ENCODE results near the gene PSME2.

Gene PSME2

DNA sequence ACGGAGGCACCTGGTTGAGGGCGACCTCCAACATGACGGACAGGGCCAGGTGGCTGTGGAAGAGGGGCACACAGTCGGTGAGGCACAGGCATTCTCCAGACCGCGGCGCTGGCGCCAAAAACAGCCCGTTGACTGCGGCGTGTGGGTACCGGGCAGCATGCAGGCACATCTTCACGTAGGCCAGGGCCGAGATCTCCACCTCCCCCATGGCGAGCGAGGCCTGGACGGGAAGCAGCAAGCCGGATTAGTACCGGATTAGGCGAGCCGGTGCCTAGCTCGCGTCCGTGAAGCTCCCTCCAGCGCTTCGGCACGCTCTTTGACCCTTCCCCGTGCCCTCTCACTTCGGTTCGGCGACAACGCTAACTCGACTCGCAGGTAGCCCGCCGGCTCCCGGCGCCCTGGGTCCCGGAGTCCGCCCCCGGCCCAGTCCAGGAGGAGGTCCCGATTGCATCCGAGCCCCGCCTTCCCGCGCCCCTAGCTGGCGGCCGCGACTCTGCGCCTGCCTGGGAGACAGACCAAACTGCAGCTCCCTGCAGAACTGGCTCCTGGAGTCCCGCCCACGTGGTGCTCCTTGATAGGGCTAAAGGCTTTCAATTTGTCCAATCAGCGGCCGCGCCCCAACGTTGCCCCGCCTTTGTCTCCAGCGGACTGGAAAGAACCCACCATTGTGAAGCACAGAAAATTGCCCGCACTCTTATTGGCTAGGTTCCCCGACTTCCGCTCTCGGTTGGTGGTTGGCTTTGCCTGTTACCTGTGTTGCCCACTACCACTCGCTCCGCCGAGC lies 5.1 kb downstream of the PSME2 start, which contains the start of gene EMC9 (continued):
- TF ChIP-seq, protein P1, sequence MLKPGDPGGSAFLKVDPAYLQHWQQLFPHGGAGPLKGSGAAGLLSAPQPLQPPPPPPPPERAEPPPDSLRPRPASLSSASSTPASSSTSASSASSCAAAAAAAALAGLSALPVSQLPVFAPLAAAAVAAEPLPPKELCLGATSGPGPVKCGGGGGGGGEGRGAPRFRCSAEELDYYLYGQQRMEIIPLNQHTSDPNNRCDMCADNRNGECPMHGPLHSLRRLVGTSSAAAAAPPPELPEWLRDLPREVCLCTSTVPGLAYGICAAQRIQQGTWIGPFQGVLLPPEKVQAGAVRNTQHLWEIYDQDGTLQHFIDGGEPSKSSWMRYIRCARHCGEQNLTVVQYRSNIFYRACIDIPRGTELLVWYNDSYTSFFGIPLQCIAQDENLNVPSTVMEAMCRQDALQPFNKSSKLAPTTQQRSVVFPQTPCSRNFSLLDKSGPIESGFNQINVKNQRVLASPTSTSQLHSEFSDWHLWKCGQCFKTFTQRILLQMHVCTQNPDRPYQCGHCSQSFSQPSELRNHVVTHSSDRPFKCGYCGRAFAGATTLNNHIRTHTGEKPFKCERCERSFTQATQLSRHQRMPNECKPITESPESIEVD (tag by site-specific recombination; IDR thresholded peaks at IDR 0.05): no peak
- TF ChIP-seq ZNF114 (tag by site-specific recombination; IDR thresholded peaks at IDR 0.05) (no peak), YY1 (tag by site-specific recombination; IDR thresholded peaks at IDR 0.05) (peak; percentile 65; the same call in 1 of the 2 replicates), ZSCAN16 (tag by site-specific recombination; IDR thresholded peaks at IDR 0.05) (no peak), KLF1 (tag by site-specific recombination; IDR thresholded peaks at IDR 0.05) (no peak; the same call in 1 of the 2 replicates), ZNF391 (tag by site-specific recombination; IDR thresholded peaks at IDR 0.05; ENCODE audit: borderline replicate concordance, low read depth) (peak; percentile 92; the same call in 1 of the 2 replicates), ZNF133 (tag by site-specific recombination; IDR thresholded peaks at IDR 0.05) (no peak), ZNF530 (tag by site-specific recombination; IDR thresholded peaks at IDR 0.05; ENCODE audit: low read depth) (no peak), ZNF549 (tag by site-specific recombination; IDR thresholded peaks at IDR 0.05) (no peak), ZNF266 (tag by site-specific recombination; IDR thresholded peaks at IDR 0.05; ENCODE audit: low read depth) (no peak), ZNF350 (tag by site-specific recombination; IDR thresholded peaks at IDR 0.05) (no peak), ZBTB17 (tag by site-specific recombination; IDR thresholded peaks at IDR 0.05) (peak; percentile 99), ZNF394 (tag by site-specific recombination; IDR thresholded peaks at IDR 0.05; ENCODE audit: borderline replicate concordance) (peak; percentile 51; the same call in 1 of the 2 replicates), ZNF626 (tag by site-specific recombination; IDR thresholded peaks at IDR 0.05) (no peak), ZNF600 (tag by site-specific recombination; IDR thresholded peaks at IDR 0.05) (peak; percentile 84), HOXA7 (CRISPR knock-in tag; IDR thresholded peaks at IDR 0.05; ENCODE audit: borderline replicate concordance) (no peak), ZBTB21 (tag by site-specific recombination; IDR thresholded peaks at IDR 0.05) (no peak), ZNF843 (tag by site-specific recombination; IDR thresholded peaks at IDR 0.05) (0 out of 2 replicates have a peak, but pooled peaks have one; percentile 70), MZF1 (tag by site-specific recombination; IDR thresholded peaks at IDR 0.05; ENCODE audit: borderline replicate concordance) (no peak), ZNF658 (tag by site-specific recombination; IDR thresholded peaks at IDR 0.05) (no peak), ZSCAN30 (tag by site-specific recombination; IDR thresholded peaks at IDR 0.05) (peak; percentile 94), ZNF24 (tag by site-specific recombination; IDR thresholded peaks at IDR 0.05) (peak; percentile 81; the same call in 1 of the 2 replicates), GLI4 (tag by site-specific recombination; IDR thresholded peaks at IDR 0.05) (0 out of 2 replicates have a peak, but pooled peaks have one; percentile 78)
- TF ChIP-seq, protein P2, sequence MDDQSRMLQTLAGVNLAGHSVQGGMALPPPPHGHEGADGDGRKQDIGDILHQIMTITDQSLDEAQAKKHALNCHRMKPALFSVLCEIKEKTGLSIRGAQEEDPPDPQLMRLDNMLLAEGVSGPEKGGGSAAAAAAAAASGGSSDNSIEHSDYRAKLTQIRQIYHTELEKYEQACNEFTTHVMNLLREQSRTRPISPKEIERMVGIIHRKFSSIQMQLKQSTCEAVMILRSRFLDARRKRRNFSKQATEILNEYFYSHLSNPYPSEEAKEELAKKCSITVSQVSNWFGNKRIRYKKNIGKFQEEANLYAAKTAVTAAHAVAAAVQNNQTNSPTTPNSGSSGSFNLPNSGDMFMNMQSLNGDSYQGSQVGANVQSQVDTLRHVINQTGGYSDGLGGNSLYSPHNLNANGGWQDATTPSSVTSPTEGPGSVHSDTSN (CRISPR knock-in tag; IDR thresholded peaks at IDR 0.05): peak; percentile 19; the same call in 1 of the 2 replicates
- TF ChIP-seq, protein P3, sequence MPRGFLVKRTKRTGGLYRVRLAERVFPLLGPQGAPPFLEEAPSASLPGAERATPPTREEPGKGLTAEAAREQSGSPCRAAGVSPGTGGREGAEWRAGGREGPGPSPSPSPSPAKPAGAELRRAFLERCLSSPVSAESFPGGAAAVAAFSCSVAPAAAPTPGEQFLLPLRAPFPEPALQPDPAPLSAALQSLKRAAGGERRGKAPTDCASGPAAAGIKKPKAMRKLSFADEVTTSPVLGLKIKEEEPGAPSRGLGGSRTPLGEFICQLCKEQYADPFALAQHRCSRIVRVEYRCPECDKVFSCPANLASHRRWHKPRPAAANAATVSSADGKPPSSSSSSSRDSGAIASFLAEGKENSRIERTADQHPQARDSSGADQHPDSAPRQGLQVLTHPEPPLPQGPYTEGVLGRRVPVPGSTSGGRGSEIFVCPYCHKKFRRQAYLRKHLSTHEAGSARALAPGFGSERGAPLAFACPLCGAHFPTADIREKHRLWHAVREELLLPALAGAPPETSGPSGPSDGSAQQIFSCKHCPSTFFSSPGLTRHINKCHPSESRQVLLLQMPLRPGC (tag by site-specific recombination; IDR thresholded peaks at IDR 0.05): 0 out of 2 replicates have a peak, but pooled peaks have one; percentile 27
- TF ChIP-seq, protein P4, sequence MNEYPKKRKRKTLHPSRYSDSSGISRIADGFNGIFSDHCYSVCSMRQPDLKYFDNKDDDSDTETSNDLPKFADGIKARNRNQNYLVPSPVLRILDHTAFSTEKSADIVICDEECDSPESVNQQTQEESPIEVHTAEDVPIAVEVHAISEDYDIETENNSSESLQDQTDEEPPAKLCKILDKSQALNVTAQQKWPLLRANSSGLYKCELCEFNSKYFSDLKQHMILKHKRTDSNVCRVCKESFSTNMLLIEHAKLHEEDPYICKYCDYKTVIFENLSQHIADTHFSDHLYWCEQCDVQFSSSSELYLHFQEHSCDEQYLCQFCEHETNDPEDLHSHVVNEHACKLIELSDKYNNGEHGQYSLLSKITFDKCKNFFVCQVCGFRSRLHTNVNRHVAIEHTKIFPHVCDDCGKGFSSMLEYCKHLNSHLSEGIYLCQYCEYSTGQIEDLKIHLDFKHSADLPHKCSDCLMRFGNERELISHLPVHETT (tag by site-specific recombination; IDR thresholded peaks at IDR 0.05): peak; percentile 73; the same call in 1 of the 2 replicates
- TF ChIP-seq, protein P5, sequence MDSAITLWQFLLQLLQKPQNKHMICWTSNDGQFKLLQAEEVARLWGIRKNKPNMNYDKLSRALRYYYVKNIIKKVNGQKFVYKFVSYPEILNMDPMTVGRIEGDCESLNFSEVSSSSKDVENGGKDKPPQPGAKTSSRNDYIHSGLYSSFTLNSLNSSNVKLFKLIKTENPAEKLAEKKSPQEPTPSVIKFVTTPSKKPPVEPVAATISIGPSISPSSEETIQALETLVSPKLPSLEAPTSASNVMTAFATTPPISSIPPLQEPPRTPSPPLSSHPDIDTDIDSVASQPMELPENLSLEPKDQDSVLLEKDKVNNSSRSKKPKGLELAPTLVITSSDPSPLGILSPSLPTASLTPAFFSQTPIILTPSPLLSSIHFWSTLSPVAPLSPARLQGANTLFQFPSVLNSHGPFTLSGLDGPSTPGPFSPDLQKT (IDR thresholded peaks at IDR 0.05; ENCODE audit: borderline replicate concordance, low read depth, low read length): no peak
- TF ChIP-seq, protein P6, sequence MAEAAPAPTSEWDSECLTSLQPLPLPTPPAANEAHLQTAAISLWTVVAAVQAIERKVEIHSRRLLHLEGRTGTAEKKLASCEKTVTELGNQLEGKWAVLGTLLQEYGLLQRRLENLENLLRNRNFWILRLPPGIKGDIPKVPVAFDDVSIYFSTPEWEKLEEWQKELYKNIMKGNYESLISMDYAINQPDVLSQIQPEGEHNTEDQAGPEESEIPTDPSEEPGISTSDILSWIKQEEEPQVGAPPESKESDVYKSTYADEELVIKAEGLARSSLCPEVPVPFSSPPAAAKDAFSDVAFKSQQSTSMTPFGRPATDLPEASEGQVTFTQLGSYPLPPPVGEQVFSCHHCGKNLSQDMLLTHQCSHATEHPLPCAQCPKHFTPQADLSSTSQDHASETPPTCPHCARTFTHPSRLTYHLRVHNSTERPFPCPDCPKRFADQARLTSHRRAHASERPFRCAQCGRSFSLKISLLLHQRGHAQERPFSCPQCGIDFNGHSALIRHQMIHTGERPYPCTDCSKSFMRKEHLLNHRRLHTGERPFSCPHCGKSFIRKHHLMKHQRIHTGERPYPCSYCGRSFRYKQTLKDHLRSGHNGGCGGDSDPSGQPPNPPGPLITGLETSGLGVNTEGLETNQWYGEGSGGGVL (tag by site-specific recombination; IDR thresholded peaks at IDR 0.05): no peak
- TF ChIP-seq, protein P7, sequence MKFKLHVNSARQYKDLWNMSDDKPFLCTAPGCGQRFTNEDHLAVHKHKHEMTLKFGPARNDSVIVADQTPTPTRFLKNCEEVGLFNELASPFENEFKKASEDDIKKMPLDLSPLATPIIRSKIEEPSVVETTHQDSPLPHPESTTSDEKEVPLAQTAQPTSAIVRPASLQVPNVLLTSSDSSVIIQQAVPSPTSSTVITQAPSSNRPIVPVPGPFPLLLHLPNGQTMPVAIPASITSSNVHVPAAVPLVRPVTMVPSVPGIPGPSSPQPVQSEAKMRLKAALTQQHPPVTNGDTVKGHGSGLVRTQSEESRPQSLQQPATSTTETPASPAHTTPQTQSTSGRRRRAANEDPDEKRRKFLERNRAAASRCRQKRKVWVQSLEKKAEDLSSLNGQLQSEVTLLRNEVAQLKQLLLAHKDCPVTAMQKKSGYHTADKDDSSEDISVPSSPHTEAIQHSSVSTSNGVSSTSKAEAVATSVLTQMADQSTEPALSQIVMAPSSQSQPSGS (tag by site-specific recombination; IDR thresholded peaks at IDR 0.05; ENCODE audit: low read depth): no peak
